SK-N-MC (cell line): ENCODE results near the gene AOC3.

ENCODE experiments used
- EZH2 ChIP-seq: fragments of 200-600 bp; sonication (generic); IDR thresholded peaks from one replicate; pipeline ENCODE4 v1.6.1; 2017; ENCODE audit warnings: antibody characterized with exemption
- POLR2AphosphoS5 ChIP-seq: IDR thresholded peaks from 2 replicates; pipeline ENCODE4 v1.6.1; 2012; ENCODE audit warnings: mild to moderate bottlenecking, low read depth, low read length, borderline replicate concordance

GRCh38 chr17:42877037-42877436 is 26.0 kb downstream of the AOC3 start:
- no peak for TF ChIP-seq EZH2
- TF ChIP-seq POLR2AphosphoS5 = no peak
